Gastrocnemius medialis (tissue), 4 donors: ENCODE results near the gene EGFR.

Experiments
- POLR2A ChIP-seq, 2 donors: fragments of 450-650 bp; IDR thresholded peaks; one replicate each; pipeline ENCODE4 v1.6.1; 2017; ENCODE audit warnings: antibody characterized with exemption in 2 of 2, mild to moderate bottlenecking in 2 of 2, moderate library complexity in 2 of 2
- TF ChIP-seq, protein P1 (sequence below), 5 experiments: fragments of 450-650 bp in 3 of 5; fragments of 200-600 bp in 2 of 5; sonication (generic) in 2 of 5; IDR thresholded peaks in 4 of 5; conservative IDR thresholded peaks in 1 of 5; 1 replicate in 4 of 5; 2 replicates in 1 of 5; pipeline ENCODE4 v1.5.1; 2016 to 2019; ENCODE audit warnings: antibody characterized with exemption in 5 of 5, mild to moderate bottlenecking in 3 of 5, moderate library complexity in 3 of 5

DNA sequence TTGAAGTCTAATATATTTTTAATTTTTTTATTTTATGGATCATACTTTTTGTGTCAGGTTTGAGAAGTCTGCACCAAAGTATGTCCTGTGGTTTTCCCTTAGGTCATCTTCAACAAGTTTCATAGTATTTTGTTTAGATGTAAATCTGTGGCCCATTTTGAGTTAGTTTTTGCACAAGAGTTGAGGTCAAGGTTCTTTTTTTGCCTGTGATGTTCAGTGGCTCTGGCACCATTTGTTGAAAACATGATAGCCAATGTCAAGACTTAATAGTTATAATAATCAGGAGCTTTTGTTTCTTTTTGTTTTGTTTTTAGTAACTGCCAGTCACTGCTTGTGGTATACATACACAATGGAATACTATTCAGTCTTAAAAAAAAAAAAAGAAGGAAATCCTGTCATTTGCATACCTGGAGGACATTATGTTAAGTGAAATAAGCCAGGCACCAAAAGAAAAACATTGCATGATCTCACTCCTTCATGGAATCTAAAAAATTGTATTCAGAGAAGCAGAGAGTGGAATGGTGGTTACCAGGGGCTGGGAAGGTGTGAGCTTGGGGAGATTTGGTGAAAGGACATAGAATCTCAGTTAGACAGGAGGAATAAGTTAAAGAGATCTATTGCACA lies 61.3 kb downstream of the EGFR start:
- TF ChIP-seq, protein P1, sequence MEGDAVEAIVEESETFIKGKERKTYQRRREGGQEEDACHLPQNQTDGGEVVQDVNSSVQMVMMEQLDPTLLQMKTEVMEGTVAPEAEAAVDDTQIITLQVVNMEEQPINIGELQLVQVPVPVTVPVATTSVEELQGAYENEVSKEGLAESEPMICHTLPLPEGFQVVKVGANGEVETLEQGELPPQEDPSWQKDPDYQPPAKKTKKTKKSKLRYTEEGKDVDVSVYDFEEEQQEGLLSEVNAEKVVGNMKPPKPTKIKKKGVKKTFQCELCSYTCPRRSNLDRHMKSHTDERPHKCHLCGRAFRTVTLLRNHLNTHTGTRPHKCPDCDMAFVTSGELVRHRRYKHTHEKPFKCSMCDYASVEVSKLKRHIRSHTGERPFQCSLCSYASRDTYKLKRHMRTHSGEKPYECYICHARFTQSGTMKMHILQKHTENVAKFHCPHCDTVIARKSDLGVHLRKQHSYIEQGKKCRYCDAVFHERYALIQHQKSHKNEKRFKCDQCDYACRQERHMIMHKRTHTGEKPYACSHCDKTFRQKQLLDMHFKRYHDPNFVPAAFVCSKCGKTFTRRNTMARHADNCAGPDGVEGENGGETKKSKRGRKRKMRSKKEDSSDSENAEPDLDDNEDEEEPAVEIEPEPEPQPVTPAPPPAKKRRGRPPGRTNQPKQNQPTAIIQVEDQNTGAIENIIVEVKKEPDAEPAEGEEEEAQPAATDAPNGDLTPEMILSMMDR (IDR thresholded peaks at IDR 0.05 in 4 of 5, conservative IDR thresholded peaks at IDR 0.05 in 1 of 5), result no peak
- TF ChIP-seq POLR2A (IDR thresholded peaks at IDR 0.05), result no peak
